GM10266 (cell line): Measurements from ENCODE around the gene PPP6R2.

Source experiments
- DNase-seq: peaks from one replicate; pipeline ENCODE4 v3.0.0; 2012; ENCODE audit errors: extremely low spot score
- CTCF ChIP-seq: IDR thresholded peaks from 2 replicates; pipeline ENCODE4 v1.5.1; 2012; ENCODE audit warnings: mild to moderate bottlenecking, low read depth; ENCODE audit not compliant: control insufficient read depth, insufficient read depth; ENCODE audit errors: missing control alignments

Gene PPP6R2

GRCh38 chr22:50342651-50343540, at the start of gene PPP6R2:
TSS of gene PPP6R2 (plus strand) at chr22:50343327. CDS start at chr22:50393909, 50,582 bp downstream.
- peak; percentile 94 for DNase-seq
- TF ChIP-seq CTCF: no peak

- DNase-seq: no peak
- TF ChIP-seq CTCF: no peak
Observed at GRCh38 chr22:50293441-50294318, 49.4 kb upstream of the PPP6R2 start.

- no peak for DNase-seq
- TF ChIP-seq CTCF: no peak
Observed at GRCh38 chr22:50294319-50294656, 48.8 kb upstream of the PPP6R2 start.

- TF ChIP-seq CTCF: no peak
- DNase-seq: no peak
Observed at GRCh38 chr22:50296658-50297490, 46.3 kb upstream of the PPP6R2 start.

GRCh38 chr22:50297510-50298265, 45.4 kb upstream of the PPP6R2 start:
- no peak for DNase-seq

GRCh38 chr22:50298266-50298637, 44.9 kb upstream of the PPP6R2 start:
- TF ChIP-seq CTCF: no peak
- no peak for DNase-seq

More at GRCh38 chr22:50297510-50298265, 45.4 kb upstream of the PPP6R2 start:
- no peak for TF ChIP-seq CTCF
